ENCODE data around the gene C16orf89.
A peak's percentile ranks its signal among the peaks of the same experiment; 100 is the strongest.

Gene C16orf89

GRCh38 chr16:5027575-5028235 lies 38.1 kb downstream of the C16orf89 start:
- DNase-seq, result no peak

GRCh38 chr16:5027086-5027485 lies 38.7 kb downstream of the C16orf89 start:
- no peak for DNase-seq

GRCh38 chr16:5026664-5027063 lies 39.1 kb downstream of the C16orf89 start:
- DNase-seq, result no peak

GRCh38 chr16:5025171-5025632 lies 40.6 kb downstream of the C16orf89 start:
- no peak for DNase-seq

GRCh38 chr16:5024632-5025031 lies 41.1 kb downstream of the C16orf89 start:
- DNase-seq, result peak; percentile 16

GRCh38 chr16:5022521-5022920 lies 43.2 kb downstream of the C16orf89 start:
- DNase-seq, result no peak

GRCh38 chr16:5020551-5020950 lies 45.2 kb downstream of the C16orf89 start:
- no peak for DNase-seq

- no peak for DNase-seq
Measured at GRCh38 chr16:5019775-5020174, 46.0 kb downstream of the C16orf89 start.

- DNase-seq, result no peak
Measured at GRCh38 chr16:5018793-5019192, 47.0 kb downstream of the C16orf89 start.

- no peak for DNase-seq
Measured at GRCh38 chr16:5017678-5017969, 48.1 kb downstream of the C16orf89 start.

- no peak for DNase-seq
Measured at GRCh38 chr16:5016967-5017677, 48.6 kb downstream of the C16orf89 start.

- no peak for DNase-seq
Measured at GRCh38 chr16:5015887-5016286, 49.9 kb downstream of the C16orf89 start.

GRCh38 chr16:5015351-5015750 lies 50.4 kb downstream of the C16orf89 start:
- DNase-seq, result no peak

GRCh38 chr16:5012887-5013286 lies 52.9 kb downstream of the C16orf89 start:
- no peak for DNase-seq

- no peak for DNase-seq
Measured at GRCh38 chr16:5011637-5012036, 54.1 kb downstream of the C16orf89 start.

- no peak for DNase-seq
Measured at GRCh38 chr16:5010576-5011329, 55.0 kb downstream of the C16orf89 start.

GRCh38 chr16:5008311-5008731 lies 57.4 kb downstream of the C16orf89 start:
- no peak for DNase-seq

- no peak for DNase-seq
Measured at GRCh38 chr16:5007256-5007655, 58.5 kb downstream of the C16orf89 start.

- no peak for DNase-seq
Measured at GRCh38 chr16:5006348-5007193, 59.2 kb downstream of the C16orf89 start.

GRCh38 chr16:5005916-5006315 lies 59.8 kb downstream of the C16orf89 start:
- no peak for DNase-seq

GRCh38 chr16:5004311-5004710 lies 61.4 kb downstream of the C16orf89 start:
- DNase-seq, result no peak

GRCh38 chr16:5003828-5004227 lies 61.9 kb downstream of the C16orf89 start:
- DNase-seq, result no peak

GRCh38 chr16:5003211-5003610 lies 62.5 kb downstream of the C16orf89 start:
- DNase-seq, result no peak

All from activated CD4-positive, alpha-beta T cell treated with anti-CD3 and anti-CD28 coated beads, Interleukin-2, Interleukin-6, amounts not matched to agents 100 ng/mL and 50 ng/mL, durations not matched to agents 16 hours and 8 hours (primary cell).